GM21515 (cell line): Measurements from ENCODE around the gene DCLRE1C.
A peak's percentile ranks its signal among the peaks of the same experiment; 100 is the strongest.
"Not testable (repeated sequence)": the region's sequence is repeated elsewhere in the genome, so short reads cannot be mapped to it uniquely, and the experiment has no call there.

Source experiments
- ATAC-seq: cut with Tn5 transposase; IDR thresholded peaks from one replicate; pipeline ENCODE4 v1.9.1; 2021; ENCODE audit not compliant: unreplicated experiment

The DCLRE1C gene

GRCh38 chr10:14954001-14954770 lies at the start of gene DCLRE1C:
TSS of gene DCLRE1C (minus strand) at chr10:14954096. CDS start at chr10:14954010, 86 bp downstream.
- ATAC-seq, result peak; percentile 77

DNA sequence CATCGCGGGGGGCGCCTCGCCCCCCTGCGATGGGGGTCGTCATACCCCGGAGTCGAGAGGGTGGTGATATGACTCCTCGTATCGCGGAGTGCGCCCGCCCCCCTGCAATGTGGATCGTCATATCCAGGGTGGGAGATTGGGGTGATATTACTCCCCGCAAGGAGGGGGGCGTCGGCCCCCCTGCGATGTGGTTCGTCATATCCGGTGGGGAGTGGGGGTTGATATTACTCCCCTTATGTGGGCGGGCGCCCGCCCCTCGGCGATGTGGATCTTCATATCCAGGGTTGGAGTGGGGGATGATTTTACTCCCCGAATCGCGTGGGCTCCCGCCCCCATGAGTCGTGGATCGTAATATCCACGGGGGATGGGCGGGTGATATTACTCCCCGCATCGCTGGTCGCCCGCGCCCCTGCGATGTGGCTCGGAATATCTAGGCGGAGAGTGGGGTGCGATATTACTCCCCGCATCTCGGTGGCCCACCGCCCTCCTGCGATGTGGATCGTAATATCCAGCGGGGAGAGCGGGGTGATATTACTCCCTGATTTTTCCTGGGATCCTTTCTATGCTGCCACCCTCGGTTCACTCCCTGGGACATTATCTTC lies 42.2 kb upstream of the DCLRE1C start:
- ATAC-seq, result no peak

- not testable (repeated sequence) for ATAC-seq
Measured at GRCh38 chr10:14993500-14994455, 39.9 kb upstream of the DCLRE1C start.

DNA sequence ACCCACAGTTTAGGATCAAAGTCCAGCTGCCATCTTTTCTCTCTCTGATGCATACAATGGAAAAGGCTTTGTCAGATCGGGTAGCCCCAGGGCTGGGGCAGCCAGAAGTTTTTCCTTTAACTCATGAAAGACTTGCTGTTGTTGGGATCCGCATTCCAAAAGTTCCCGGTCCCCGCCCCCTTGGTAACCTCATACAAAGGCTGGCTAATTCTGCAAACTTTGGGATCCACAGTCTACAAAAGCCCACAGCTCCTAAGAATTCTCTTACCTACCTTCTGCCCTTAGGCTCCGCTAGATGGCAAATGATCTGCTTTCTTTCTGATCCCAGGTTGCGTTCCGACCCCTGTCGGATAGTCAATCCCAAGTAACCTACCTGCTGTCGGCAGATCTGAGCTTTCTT lies 38.4 kb upstream of the DCLRE1C start:
- ATAC-seq, result not testable (repeated sequence)

GRCh38 chr10:14991035-14991749 lies 37.3 kb upstream of the DCLRE1C start:
- not testable (repeated sequence) for ATAC-seq

- not testable (repeated sequence) for ATAC-seq
Measured at GRCh38 chr10:14989552-14989951, 35.7 kb upstream of the DCLRE1C start.

DNA sequence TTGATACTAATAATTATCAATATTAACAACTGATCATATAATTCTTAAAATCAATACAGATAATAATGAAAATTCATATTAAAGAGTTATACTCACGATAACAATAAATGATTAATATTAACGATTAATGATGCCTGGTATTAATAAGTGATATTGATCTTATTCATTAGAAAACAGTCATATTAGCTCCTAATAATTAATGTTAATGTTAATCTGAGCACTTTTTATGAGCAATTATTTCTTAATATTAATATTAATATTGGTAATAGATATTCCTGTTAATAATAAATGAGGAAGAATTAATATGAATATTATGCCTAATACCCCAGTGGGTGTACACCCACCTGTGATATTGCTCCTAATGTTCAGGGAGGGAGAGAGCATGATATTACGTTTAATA lies 28.8 kb upstream of the DCLRE1C start:
- ATAC-seq, result no peak

DNA sequence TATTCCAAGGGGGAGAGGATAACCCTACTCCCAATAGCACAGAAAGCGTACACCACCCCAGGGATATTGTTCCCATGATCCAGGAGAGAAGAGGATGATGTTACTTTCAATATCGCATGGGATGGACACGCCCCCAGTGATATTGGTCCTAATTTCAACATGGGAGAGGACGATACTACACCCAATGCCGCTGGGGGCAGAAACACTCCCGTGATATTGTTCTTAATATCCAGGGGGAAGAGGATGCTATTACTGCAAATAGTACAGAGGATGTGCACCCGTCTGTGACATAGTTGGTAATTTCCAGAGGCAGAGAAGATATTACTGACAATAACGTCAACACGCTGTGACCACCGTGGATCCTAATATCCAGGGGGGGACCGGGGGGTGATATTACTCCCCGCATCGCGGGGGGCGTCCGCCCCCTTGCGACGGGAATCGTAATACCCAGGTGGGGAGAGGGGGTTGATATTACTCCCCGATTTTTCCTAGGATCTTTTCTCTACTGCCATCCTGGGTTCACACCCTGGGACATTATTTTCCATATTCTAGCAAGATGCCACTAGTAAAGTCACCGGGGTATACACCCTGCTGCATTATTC lies 21.9 kb upstream of the DCLRE1C start:
- no peak for ATAC-seq

DNA sequence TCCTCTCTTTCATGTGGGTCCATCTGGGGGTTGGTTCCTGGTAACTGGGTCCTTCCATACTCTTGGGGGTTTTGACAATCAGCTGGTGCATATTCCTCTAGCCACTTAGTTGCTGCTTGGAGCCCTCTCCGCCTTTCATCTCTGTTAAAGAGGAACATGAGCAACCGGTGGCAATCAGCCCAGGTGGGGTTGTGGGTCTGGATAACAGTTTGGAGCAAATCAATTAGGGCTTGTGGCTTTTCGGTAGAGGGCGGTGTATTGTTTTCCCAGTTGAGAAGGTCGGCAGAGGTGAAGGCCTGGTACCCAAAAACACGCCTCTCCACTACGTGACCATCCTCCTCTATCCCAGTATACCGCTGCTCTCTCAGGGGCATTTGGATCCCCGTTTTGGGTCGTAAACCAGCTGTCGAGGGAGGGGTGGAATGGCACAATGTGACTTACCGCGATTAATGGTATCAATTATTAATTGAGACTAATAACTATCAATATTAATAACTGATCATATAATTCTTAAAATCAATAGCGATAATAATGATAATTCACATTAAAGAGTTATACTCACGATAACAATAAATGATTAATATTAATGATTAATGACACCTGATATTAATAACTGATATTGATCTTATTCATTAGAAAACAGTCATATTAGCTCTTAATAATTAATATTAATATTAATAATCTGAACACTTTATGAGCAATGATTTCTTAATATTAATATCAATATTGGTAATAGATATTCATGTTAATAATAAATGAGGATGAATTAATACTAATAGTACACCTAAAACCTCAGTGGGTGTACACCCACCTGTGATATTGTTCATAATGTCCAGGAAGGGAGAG lies 20.5 kb upstream of the DCLRE1C start:
- not testable (repeated sequence) for ATAC-seq

GRCh38 chr10:14971867-14972448 lies 18.1 kb upstream of the DCLRE1C start:
- no peak for ATAC-seq

GRCh38 chr10:14967897-14968296 lies 14.0 kb upstream of the DCLRE1C start:
- ATAC-seq, result no peak

DNA sequence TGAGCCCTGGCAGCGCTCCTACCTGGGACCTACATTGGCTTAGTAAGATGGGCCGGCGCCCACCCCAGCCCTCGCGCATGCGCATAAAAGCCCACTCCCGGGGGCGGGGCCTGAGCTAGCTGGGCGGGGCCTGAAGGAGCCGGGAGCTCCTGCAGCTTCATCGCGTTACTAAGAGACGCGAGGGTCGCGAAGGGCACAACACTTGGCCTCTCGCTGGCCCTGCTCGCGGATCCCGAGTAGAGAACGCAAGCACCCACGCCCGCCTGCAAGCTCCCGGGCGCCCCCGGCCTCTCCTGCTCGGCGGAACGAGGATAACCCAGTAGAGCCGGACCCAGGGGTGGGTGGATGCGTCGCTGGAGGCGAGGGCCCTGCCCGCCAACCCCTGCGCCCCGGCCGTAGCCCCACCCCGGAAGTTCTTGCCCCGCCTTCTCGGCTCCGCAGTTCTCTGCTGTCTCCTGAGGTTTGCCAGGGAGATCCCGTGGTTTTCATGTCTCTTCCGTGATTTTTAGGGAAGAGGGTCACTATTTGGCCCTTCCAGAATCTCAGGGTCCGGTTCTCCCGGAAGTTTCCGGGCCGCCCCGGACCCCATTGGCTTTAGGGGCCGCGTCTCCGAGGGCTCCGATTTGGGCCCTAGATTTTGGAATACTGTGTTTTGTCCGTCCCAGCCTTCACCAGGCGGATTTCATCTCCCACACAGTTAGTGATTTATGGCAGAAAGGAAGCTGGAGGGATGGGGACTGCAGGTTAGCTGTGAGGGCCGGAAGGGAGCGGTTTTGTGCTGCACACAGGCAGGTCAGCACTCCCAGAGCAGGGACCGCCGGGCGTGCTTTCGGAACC lies 5.5 kb upstream of the DCLRE1C start, which contains the start of gene MEIG1:
MEIG1 (plus strand) TSS at position 168 of the 837 bp plus-strand sequence. CDS start 7,081 bp downstream, outside the sequence.
- ATAC-seq, result peak; percentile 75

GRCh38 chr10:14958872-14959220 lies 5.0 kb upstream of the DCLRE1C start:
- no peak for ATAC-seq

DNA sequence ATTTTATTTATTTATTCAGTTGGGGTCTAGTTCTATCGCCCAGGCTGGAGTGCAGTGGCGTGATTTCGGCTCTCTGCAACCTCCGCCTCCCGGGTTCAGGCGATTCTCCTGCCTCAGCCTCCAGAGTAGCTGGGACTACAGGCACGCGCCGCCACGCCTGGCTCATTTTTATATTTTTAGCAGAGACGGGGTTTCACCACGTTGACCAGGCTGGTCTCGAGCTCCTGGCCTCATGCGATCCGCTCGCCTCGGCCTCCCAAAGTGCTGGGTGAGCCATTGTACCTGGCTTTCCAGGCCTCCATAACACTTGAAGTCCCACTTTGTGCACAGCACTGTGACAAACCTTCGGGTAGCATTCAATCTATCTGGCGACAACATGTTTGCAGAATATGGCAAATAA lies 1.0 kb upstream of the DCLRE1C start:
- ATAC-seq, result no peak

- ATAC-seq, result peak; percentile 24
Measured at GRCh38 chr10:14953424-14954000, 384 bp downstream of the DCLRE1C start.

DNA sequence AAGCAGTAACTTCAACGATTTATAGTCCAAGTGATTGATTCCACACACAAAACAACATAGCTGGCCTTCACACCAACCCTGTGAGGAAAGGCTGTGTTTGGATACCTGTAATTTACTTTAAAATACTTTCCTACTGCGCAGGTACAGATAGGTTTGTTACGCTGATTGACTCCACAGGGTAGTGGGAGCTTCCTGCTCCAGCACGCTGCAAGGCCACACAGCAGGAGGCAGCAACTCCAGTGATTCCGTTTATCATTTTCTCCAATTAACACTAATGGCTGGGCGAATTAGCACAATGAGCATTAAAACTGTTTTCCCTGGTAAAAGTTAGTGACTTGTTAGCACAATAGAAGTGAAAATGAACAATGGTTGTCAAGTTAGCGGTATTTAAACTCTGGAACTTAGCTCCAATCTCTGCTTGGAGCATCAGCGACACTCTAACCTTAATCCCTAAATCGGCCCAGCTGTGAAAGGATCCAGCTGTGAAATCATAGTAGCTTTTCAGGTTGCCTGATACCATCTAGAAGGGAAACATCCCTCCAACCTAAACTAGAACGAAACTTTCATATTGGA lies 959 bp downstream of the DCLRE1C start:
- no peak for ATAC-seq

GRCh38 chr10:14949291-14949690 lies 4.6 kb downstream of the DCLRE1C start:
- no peak for ATAC-seq
